GM19463 (cell line): ENCODE data around the gene GPR148.
"Not testable (repeated sequence)": the region's sequence is repeated elsewhere in the genome, so short reads cannot be mapped to it uniquely, and the experiment has no call there.

Source experiments
- ATAC-seq: cut with Tn5 transposase; IDR thresholded peaks from one replicate; pipeline ENCODE4 v1.9.1; 2021; ENCODE audit warnings: mild to moderate bottlenecking, moderate library complexity; ENCODE audit not compliant: unreplicated experiment

GPR148 gene

DNA sequence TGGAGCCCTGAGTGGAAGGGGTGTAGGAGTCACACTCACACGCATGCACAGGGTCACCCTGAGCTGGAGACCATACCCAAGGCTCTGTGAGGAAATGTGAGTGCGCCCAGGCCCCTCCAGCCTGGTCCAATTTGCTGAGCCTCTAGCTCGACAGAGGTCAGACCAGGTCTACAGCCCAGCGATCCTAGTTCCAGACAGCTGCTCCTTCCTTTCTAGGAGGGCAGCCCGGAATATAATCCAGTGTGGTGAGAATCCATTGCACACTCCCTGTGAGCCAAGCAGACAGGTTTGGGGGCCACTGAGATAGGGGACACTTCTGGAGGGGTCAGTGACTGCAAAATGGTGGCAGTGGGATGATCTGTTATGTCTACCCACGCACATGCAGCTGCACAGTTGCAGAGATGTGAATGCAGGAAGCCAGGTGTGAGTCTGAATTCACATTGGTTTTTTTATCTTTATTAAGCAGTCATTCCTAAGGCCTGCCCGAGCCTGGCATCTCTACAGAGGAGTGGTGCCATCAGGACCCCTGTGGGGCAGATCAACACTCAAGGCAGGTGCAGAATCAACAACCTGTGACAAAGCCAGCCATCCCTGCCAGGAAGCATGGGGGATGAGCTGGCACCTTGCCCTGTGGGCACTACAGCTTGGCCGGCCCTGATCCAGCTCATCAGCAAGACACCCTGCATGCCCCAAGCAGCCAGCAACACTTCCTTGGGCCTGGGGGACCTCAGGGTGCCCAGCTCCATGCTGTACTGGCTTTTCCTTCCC lies at the start of gene GPR148:
Gene GPR148, plus strand, starts transcription at position 522 of the 768 bp plus-strand sequence. Its CDS starts 82 bp downstream, at position 604.
- no peak for ATAC-seq

DNA sequence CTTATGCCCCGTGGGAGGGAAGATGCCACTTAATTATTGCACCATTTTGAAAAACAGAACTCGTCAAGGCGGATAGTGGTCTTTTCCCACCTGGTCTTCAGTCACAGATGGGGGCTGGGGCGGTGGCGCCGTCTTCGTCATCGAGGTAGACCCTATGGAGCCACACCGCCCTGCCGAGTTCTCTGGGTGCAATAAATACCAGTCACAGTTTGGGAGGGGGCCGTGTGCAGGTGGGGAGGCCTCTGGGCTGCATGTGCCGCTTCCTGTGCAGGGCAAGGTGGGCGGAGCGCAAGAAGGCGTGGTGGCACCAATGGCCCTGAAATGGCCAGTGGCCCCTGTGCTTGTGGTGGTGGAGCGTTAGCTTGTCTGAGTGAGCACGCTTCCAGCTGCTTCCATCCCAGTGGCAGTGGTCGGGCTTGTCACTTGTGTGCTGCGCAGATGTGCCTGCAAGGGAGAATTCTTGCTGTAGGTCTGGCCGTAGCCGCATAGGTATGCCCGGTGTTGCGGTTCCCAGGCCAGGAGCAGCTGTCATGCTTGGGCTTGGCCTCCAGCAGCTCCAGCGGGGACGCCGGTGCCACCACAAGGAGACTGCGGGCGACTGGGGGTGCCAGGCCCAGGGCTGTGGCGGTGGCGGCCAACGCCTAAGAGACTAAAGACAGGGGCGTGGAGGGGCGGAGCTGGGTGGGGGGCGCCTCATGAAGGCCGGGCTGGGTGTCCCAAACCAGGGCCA lies 36.7 kb upstream of the GPR148 start:
- ATAC-seq: peak; percentile 17

DNA sequence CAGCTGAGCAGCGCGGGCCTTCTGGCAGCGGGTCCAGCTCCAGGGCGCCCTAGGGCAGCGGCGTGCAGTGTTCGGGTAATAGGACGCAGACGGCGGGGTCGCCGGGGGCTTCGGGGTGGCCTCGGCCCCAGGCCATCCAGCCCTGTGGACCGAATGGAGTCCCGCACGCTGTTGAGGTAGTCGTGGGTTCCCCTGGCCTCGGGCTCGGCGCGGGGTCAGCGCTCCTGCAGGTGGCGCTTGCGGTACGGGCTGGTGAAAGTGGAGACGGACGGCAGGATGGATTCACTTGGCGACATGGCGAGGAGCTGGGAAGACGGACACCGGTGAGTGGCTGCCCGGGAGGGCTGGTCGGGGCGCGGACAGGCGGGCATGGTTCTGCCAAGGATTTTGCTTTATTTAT lies 35.4 kb upstream of the GPR148 start:
- ATAC-seq: not testable (repeated sequence)

- ATAC-seq: not testable (repeated sequence)
These were observed 25.6 kb upstream of the GPR148 start for GRCh38 chr2:130703250-130703649.

DNA sequence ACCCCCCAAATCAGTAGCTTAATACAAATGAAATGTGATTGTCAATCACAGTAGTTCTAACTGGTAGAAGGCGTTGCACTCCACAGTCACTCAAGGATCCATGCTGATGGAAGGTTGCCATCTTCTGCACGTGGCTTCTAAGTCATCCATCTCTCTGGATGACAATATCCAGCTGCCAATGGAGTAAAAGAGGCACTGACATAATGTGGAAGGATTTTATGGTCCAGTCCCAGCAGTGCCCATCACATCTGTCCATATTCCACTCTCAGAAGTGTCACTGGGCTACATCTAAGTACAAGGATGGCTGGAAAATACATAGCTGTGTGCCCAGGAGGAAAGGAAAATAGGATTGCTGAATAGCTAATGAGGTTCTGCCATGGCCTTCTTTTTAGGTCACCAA lies 14.1 kb upstream of the GPR148 start:
- ATAC-seq: not testable (repeated sequence)

DNA sequence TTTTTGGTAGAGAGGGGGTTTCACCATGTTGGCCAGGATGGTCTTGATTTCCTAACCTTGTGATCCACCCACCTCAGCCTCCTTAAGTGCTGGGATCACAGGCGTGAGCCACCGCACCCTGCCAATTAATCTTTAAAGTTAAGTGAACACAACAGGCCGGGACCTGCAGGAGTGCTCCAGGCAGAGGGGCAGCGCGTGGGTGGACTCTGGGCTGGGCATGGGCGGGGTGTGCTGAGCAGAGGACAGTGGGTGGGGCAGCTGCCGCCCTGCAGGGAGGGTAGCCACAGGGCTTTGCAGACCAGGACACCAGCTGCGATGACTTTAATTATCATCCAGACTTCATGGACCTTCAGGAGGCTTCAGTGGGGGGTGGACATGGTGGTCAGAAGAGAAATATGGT lies 8.8 kb upstream of the GPR148 start:
- no peak for ATAC-seq

- ATAC-seq: no peak
These were observed 8.3 kb upstream of the GPR148 start for GRCh38 chr2:130720528-130720927.

GRCh38 chr2:130724455-130724854 lies 4.4 kb upstream of the GPR148 start:
- no peak for ATAC-seq

DNA sequence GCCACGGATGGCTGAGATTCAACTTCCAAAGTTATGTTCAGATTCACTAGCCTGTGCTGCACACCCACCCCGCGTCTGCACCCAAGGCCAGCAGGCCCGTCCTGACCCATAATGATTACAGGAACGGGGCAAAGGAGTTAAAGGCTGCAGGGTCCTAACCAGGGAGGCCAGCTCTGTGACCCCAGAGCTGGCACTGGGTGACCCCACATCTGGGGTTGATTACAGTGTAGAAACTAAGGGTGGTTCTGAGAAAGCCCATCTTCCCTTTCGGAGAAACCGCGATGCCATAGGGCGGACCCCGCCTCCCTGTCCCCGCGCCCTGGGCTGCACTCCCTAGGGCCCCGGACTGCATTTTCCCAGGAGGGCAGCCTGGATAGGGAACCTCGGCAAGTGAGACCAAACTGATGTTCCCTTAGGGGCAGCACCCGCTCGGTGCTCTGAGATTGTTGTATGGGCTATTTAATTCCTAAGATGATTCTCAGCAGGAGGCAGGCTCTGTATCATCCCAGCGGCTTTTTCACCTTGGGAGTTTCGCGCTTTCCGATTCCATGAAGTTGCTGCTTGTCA lies 2.2 kb upstream of the GPR148 start:
- ATAC-seq: no peak

DNA sequence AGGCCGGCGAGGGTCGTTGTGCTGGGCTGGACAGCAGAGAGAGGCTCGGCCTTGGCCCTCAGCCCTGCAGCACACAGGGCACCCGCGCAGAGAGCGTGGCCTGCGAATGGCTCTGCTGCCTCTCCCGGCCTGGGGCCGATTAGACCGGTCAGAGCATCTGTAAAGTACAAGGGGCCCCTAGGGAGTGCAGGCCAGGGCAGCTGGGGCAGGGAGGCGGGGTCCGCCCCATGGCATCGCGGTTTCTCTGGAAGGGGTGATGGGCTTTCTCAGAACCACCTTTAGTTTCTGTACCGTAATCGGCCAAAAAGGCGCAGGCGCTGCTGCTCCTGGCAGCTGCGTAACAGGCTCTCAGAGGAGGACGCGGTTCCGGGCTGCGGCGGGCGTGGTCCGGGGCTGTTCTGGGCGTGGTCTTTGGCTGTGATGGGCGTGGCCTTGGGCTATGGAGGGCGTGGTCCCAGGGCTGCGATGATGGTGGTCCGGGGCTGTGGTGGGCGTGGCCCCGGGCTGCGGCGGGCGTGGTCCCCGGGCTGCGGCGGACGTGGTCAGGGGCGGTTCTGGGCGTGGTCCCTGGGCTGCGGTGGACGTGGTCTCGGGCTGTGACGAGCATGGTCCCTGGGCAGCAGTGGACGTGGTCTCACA lies 1.5 kb upstream of the GPR148 start:
- ATAC-seq: peak; percentile 92

GRCh38 chr2:130728007-130728454 lies 839 bp upstream of the GPR148 start:
- ATAC-seq: peak; percentile 6

GRCh38 chr2:130729322-130730299 lies 741 bp downstream of the GPR148 start:
- no peak for ATAC-seq

DNA sequence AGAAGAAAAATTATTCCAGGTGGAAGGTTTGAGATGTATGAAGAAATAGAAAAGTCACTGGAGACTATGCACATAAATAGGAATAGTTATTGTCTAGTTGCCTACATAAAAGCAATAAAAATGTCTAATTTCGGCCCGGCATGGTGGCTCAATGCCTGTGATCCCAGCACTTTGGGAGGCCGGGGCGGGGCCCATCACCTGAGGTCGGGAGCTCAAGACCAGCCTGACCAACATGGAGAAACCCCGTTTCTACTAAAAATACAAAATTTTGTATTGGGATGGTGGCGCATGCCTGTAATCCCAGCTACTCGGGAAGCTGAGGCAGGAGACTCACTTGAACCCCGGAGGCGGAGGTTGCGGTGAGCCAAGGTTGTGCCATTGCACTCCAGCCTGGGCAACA lies 3.4 kb downstream of the GPR148 start:
- not testable (repeated sequence) for ATAC-seq

- ATAC-seq: no peak
These were observed 6.3 kb downstream of the GPR148 start for GRCh38 chr2:130735200-130735599.

DNA sequence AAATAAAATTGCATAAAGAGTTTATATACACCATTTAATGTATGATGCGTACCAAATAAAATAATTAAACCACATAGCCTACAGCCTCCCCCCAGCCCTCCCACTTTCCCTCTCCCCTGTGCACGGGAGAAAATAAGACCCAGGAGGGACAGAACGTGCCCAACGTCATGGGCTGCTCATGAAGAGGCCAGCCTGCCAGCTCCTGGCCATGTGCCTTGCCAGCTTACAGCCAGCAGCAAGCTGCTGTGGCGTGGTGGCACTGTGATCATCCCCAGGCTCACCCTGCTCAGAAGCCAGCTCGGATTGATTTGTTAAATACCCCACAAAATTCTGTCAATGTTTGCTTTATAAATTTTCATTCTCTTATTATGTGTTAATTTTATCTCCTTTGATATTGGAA lies 7.6 kb downstream of the GPR148 start:
- ATAC-seq: no peak

GRCh38 chr2:130737592-130737991 lies 8.7 kb downstream of the GPR148 start:
- no peak for ATAC-seq

GRCh38 chr2:130740671-130741070 lies 11.8 kb downstream of the GPR148 start:
- no peak for ATAC-seq

- ATAC-seq: no peak
These were observed 14.4 kb downstream of the GPR148 start for GRCh38 chr2:130743278-130743677.

DNA sequence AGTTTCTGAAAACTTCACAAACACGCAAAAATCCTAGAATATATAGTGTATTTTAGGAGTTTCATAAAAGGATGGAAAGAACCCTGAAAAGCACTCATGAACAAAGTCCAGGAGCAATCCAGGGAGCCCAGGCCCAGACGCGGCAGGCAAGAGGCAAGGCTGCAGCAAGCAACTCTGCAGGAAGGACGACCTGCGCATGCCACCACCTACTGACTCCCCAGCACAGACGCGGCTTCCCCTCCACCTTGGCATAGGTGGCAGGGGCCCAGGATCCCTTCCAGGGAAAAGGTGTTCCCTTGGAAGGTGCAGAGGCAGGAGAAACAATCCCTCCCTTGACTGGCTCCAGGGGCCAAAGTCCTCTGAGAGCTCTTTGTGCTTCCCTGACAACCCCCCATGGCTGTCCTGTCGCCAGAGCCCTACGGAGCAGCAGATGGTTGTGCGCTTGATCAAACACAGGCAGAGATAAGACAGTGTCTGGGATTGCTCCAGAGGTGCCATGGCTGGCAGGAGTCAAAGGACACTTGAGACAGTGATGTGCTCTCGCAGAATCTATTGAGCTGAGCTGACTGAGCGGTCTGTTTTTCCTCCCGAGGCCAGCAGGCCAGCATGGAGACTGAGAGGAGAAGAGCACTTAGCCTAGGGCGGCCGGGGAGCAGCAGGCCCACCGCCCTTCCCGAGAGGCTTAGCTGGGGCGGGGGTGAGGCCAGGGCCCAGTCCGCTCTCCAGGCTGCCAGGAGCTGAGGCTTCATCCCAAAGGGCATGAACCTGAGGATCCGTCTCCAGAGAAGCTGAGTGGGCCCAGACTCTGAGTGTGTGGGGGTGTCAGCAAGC lies 15.6 kb downstream of the GPR148 start:
- no peak for ATAC-seq
